Left ventricle myocardium superior (tissue), 1 donor: ENCODE results near the gene PSMA3. TPM values are rescaled to one million over a fixed set of nuclear protein-coding genes. Genes with fewer than 3 reads are reported as not detected.

Source experiments
- ATAC-seq: fragments of 200-7000 bp; cut with Tn5 transposase; one replicate; pipeline ENCODE4 v1.9.1; 2020; ENCODE audit warnings: mild to moderate bottlenecking, moderate library complexity
- DNase-seq: peaks from one replicate; pipeline ENCODE4 v3.0.0-alpha.2; 2020
- intact Hi-C: fragments of 100-400 bp; cut with micrococcal nuclease; formaldehyde crosslinking; loops from one replicate; pipeline ENCODE4 v1.11.0; 2022
- long read RNA-seq: library from polyadenylated mRNA; unstranded; transcript quantifications from one replicate; pipeline ENCODE4 v2.0.0, GENCODE V29; 2021
- total RNA-seq: library from RNA; stranded (reverse); fragmentation: NEBNext Ultra II Directional; extraction: Animal tissue kit (Norgen Biotek cat#: 25700); gene quantifications from one replicate; pipeline ENCODE4 v1.2.1, GENCODE V29; 2021
- donor health status: DM: no; HTN: yes; CAD: no; lungs with severe emphysema.

PSMA3 gene
- total RNA-seq: 163 TPM
- long read RNA-seq, transcript PSMA3-201 (11 exons, 970 nt): major isoform, 90 of 100 reads
- long read RNA-seq, partial matches to known transcripts: 2 of 100 reads
- long read RNA-seq, other reads (novel, unspliced or antisense): 8 of 100 reads

- intact Hi-C loops: loop anchor here (10.0 kb wide), 1 partner anchor 50 kb away; the partner anchor contains the start of gene ARID4A
- peak; percentile 97 for DNase-seq
- peak; percentile 94 for ATAC-seq
Observed at GRCh38 chr14:58244556-58245387, at the start of gene PSMA3. TSS of gene PSMA3 (plus strand) at chr14:58244843. CDS start at chr14:58244921, 78 bp downstream.

GRCh38 chr14:58196198-58196597 lies 48.4 kb upstream of the PSMA3 start:
- intact Hi-C loops: no loop called here
- ATAC-seq (no peak), DNase-seq (no peak)

- intact Hi-C loops: no loop called here
- no peak for DNase-seq
- no peak for ATAC-seq
Observed at GRCh38 chr14:58198086-58198485, 46.6 kb upstream of the PSMA3 start.

GRCh38 chr14:58199726-58200479 lies 44.7 kb upstream of the PSMA3 start, which contains the start of gene ACTR10:
TSS of gene ACTR10 (plus strand) at chr14:58200149. CDS start at chr14:58200218, 69 bp downstream.
- peak; percentile 93 for DNase-seq
- intact Hi-C loops: no loop called here
- ATAC-seq: peak; percentile 99

GRCh38 chr14:58200480-58200841 lies 44.2 kb upstream of the PSMA3 start:
- intact Hi-C loops: no loop called here
- DNase-seq: no peak
- ATAC-seq: peak; percentile 11

GRCh38 chr14:58200846-58201245 lies 43.8 kb upstream of the PSMA3 start:
- no peak for DNase-seq
- ATAC-seq: no peak
- intact Hi-C loops: no loop called here

GRCh38 chr14:58213176-58213575 lies 31.5 kb upstream of the PSMA3 start:
- DNase-seq: no peak
- intact Hi-C loops: no loop called here
- ATAC-seq: no peak

GRCh38 chr14:58215191-58215914 lies 29.3 kb upstream of the PSMA3 start:
- intact Hi-C loops: no loop called here
- ATAC-seq: no peak
- DNase-seq: no peak

- intact Hi-C loops: no loop called here
- ATAC-seq (no peak), DNase-seq (no peak)
Observed at GRCh38 chr14:58216544-58216943, 28.1 kb upstream of the PSMA3 start.

- ATAC-seq: no peak
- intact Hi-C loops: no loop called here
- DNase-seq: no peak
Observed at GRCh38 chr14:58227096-58227819, 17.4 kb upstream of the PSMA3 start.

GRCh38 chr14:58238252-58239243 lies 6.1 kb upstream of the PSMA3 start:
- intact Hi-C loops: no loop called here
- DNase-seq (no peak), ATAC-seq (peak; percentile 52)

- intact Hi-C loops: loop anchor here (10.0 kb wide), 1 partner anchor 55 kb away; the partner anchor contains the start of gene ARID4A
- peak; percentile 70 for DNase-seq
- ATAC-seq: peak; percentile 46
Observed at GRCh38 chr14:58239244-58240195, 5.1 kb upstream of the PSMA3 start.

- intact Hi-C loops: loop anchor here (10.0 kb wide), 1 partner anchor 51 kb away; the partner anchor contains the start of gene ARID4A
- DNase-seq (no peak), ATAC-seq (peak; percentile 38)
Observed at GRCh38 chr14:58243790-58244555, 670 bp upstream of the PSMA3 start.

- no peak for ATAC-seq
- intact Hi-C loops: loop anchor here (10.0 kb wide), 1 partner anchor 49 kb away; the partner anchor contains the start of gene ARID4A
- DNase-seq: no peak
Observed at GRCh38 chr14:58245562-58245961, 919 bp downstream of the PSMA3 start.

GRCh38 chr14:58249611-58250010 lies 5.0 kb downstream of the PSMA3 start:
- ATAC-seq (no peak), DNase-seq (no peak)
- intact Hi-C loops: loop anchor here (10.0 kb wide), 1 partner anchor 45 kb away; the partner anchor contains the start of gene ARID4A
